HepG2 (cell line): ENCODE data around the gene TBC1D16. TPM values are rescaled to one million over a fixed set of nuclear protein-coding genes. Genes with fewer than 3 reads are reported as not detected.
A peak's percentile ranks its signal among the peaks of the same experiment; 100 is the strongest.

Experiments
- ATF7 ChIP-seq, 2 experiments: fragments of 450-650 bp in 1 of 2; sonication (generic) in 1 of 2; formaldehyde crosslinking in 1 of 2; IDR thresholded peaks; 2 replicates each; pipeline versions ENCODE4 v1.4.0 to v1.6.1; 2016 to 2020; ENCODE audit warnings: antibody characterized with exemption in 1 of 2, mild to moderate bottlenecking in 1 of 2, missing genetic modification reagents in 1 of 2
- HCFC1 ChIP-seq: fragments of 150-350 bp; IDR thresholded peaks from 2 replicates; pipeline ENCODE4 v1.6.1; 2014; ENCODE audit warnings: low read depth, low read length
- REXO4 ChIP-seq: sonication (generic); formaldehyde crosslinking; IDR thresholded peaks from 2 replicates; pipeline ENCODE4 v1.8.0; 2022; ENCODE audit warnings: missing genetic modification reagents, mild to moderate bottlenecking, borderline replicate concordance
- SRSF9 ChIP-seq: fragments of 200-400 bp; formaldehyde crosslinking; IDR thresholded peaks from 2 replicates; pipeline ENCODE4 v1.6.1; 2018; ENCODE audit warnings: borderline replicate concordance, mild to moderate bottlenecking, low read depth, low read length; ENCODE audit not compliant: insufficient read depth, poor library complexity, severe bottlenecking
- ZBTB40 ChIP-seq, 2 experiments: fragments of 450-650 bp in 1 of 2; sonication (generic) in 1 of 2; formaldehyde crosslinking in 1 of 2; IDR thresholded peaks; 2 replicates each; pipeline versions ENCODE4 v1.6.1 to v1.8.0; 2016 to 2022; ENCODE audit warnings: antibody characterized with exemption in 1 of 2, mild to moderate bottlenecking in 1 of 2, missing genetic modification reagents in 1 of 2
- ZNF280B ChIP-seq: sonication (generic); formaldehyde crosslinking; IDR thresholded peaks from 2 replicates; pipeline ENCODE4 v1.5.0; 2020; ENCODE audit warnings: missing genetic modification reagents, mild to moderate bottlenecking, borderline replicate concordance
- ZNF44 ChIP-seq: sonication (generic); formaldehyde crosslinking; IDR thresholded peaks from 2 replicates; pipeline ENCODE4 v1.5.1; 2020; ENCODE audit warnings: mild to moderate bottlenecking, missing genetic modification reagents
- ZNF737 ChIP-seq: sonication (generic); formaldehyde crosslinking; IDR thresholded peaks from 2 replicates; pipeline ENCODE4 v1.5.0; 2020; ENCODE audit warnings: missing genetic modification reagents, mild to moderate bottlenecking, borderline replicate concordance
- ZXDC ChIP-seq: sonication (generic); formaldehyde crosslinking; IDR thresholded peaks from 2 replicates; pipeline ENCODE4 v1.5.0; 2020; ENCODE audit warnings: mild to moderate bottlenecking, missing genetic modification reagents
- polyA plus RNA-seq, 8 experiments: library from polyadenylated mRNA; depleted of rRNA in 3 of 8; stranded (reverse) in 7 of 8; unstranded in 1 of 8; fragments of >200 nt; fragmentation: Illumina TruSeq in 4 of 8; extraction: Trizol in 4 of 8; gene quantifications; 2 replicates each; pipeline versions ENCODE4 v1.2.1 to v1.2.3, GENCODE V29; 2011 to 2016; ENCODE audit warnings: low read depth in 4 of 8, missing spikeins in 1 of 8, mixed read lengths in 1 of 8; ENCODE audit not compliant: insufficient read depth in 1 of 8
- total RNA-seq, 5 experiments: library from RNA; depleted of rRNA; stranded (reverse); fragments of >200 nt; fragmentation: Illumina TruSeq; extraction: Trizol; gene quantifications; 2 replicates each; pipeline ENCODE4 v1.2.3, GENCODE V29; 2016; ENCODE audit warnings: low read depth in 1 of 5

The TBC1D16 gene
- total and polyA plus RNA-seq, 2 of the 13 experiments (the other 11 are each of a cell fraction or from before 2014, with no cell fraction given) = 14.9 to 24.9 TPM

GRCh38 chr17:80024206-80024972, 11.3 kb downstream of the TBC1D16 start (continued):
- TF ChIP-seq ZXDC (CRISPR knock-in tag) (no peak), ZNF737 (CRISPR knock-in tag) (no peak), ZNF280B (CRISPR knock-in tag) (no peak), REXO4 (CRISPR knock-in tag) (0 out of 2 replicates have a peak, but pooled peaks have one; percentile 14), HCFC1 (no peak), ZNF44 (CRISPR knock-in tag) (no peak), ZBTB40 (IDR thresholded peaks at IDR 0.05) (peak; percentile 33), ZBTB40 (CRISPR knock-in tag; IDR thresholded peaks at IDR 0.05) (no peak), SRSF9 (no peak), ATF7 (IDR thresholded peaks at IDR 0.05) (peak; percentile 1; the same call in 1 of the 2 replicates), ATF7 (CRISPR knock-in tag; IDR thresholded peaks at IDR 0.05) (no peak)
